Prostate gland (tissue), 2 donors: ENCODE results near the gene CD96.

Source experiments
- POLR2AphosphoS5 ChIP-seq: sonication (generic); formaldehyde crosslinking; IDR thresholded peaks from one replicate; pipeline ENCODE4 v1.6.1; 2017; ENCODE audit warnings: antibody characterized with exemption
- TF ChIP-seq, protein P1 (sequence below), 4 experiments: fragments of 200-600 bp in 2 of 4; fragments of 450-650 bp in 2 of 4; sonication (generic) in 2 of 4; IDR thresholded peaks; 1 replicate in 3 of 4; 2 replicates in 1 of 4; pipeline ENCODE4 v1.5.1; 2016 to 2019; ENCODE audit warnings: antibody characterized with exemption in 4 of 4, mild to moderate bottlenecking in 2 of 4, moderate library complexity in 2 of 4

DNA sequence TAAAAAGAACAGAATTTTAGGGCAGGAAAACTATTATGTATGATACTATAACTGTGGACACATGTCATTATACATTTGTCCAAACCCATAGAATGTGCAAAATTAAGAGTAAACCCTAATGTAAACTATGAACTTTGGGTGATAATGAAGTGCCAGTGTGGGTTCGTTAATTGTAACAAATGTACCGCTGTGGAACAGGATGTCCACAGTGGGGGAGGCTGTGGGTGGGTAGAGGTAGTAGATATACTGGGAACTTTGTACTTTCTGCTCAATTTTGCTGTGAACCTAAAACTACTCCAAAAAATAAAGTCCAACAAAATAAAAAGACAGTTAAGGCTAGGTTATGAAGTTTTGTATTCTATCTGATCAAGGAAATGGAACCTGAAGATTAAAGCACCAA is 24.8 kb downstream of the CD96 start:
- TF ChIP-seq, protein P1, sequence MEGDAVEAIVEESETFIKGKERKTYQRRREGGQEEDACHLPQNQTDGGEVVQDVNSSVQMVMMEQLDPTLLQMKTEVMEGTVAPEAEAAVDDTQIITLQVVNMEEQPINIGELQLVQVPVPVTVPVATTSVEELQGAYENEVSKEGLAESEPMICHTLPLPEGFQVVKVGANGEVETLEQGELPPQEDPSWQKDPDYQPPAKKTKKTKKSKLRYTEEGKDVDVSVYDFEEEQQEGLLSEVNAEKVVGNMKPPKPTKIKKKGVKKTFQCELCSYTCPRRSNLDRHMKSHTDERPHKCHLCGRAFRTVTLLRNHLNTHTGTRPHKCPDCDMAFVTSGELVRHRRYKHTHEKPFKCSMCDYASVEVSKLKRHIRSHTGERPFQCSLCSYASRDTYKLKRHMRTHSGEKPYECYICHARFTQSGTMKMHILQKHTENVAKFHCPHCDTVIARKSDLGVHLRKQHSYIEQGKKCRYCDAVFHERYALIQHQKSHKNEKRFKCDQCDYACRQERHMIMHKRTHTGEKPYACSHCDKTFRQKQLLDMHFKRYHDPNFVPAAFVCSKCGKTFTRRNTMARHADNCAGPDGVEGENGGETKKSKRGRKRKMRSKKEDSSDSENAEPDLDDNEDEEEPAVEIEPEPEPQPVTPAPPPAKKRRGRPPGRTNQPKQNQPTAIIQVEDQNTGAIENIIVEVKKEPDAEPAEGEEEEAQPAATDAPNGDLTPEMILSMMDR (IDR thresholded peaks at IDR 0.05) = no peak
- TF ChIP-seq POLR2AphosphoS5 = no peak
